A549 (cell line): ENCODE results near the gene GLB1L3. TPM values are rescaled to one million over a fixed set of nuclear protein-coding genes. Genes with fewer than 3 reads are reported as not detected.

Experiments used
- ATAC-seq, 2 experiments: fragments of 200-7000 bp in 1 of 2; fragments of >200 bp in 1 of 2; cut with Nextera tagmentation in 1 of 2; cut with Tn5 transposase in 1 of 2; 3 replicates each; pipeline versions ENCODE4 v1.8.0 to v1.9.1; 2018 to 2020; ENCODE audit warnings: mild to moderate bottlenecking in 1 of 2, moderate library complexity in 1 of 2
- CTCF ChIA-PET: fragments of 300-600 bp; sonication (Branson Sonifier 250); formaldehyde crosslinking; extraction: SDS; loops from one replicate; lab custom pipeline; 2021; ENCODE audit warnings: antibody characterized with exemption, inconsistent platforms; lab: Yijun Ruan, JAX
- POLR2A ChIA-PET: fragments of 350-600 bp; formaldehyde crosslinking; extraction: SDS; loops from one replicate; lab custom pipeline; 2021; ENCODE audit warnings: antibody characterized with exemption, inconsistent platforms; lab: Yijun Ruan, JAX
- DNase-seq, 2 experiments: peaks; one replicate each; pipeline versions ENCODE4 v3.0.0 to v3.0.0-alpha.2; 2011 to 2016; ENCODE audit warnings: low read depth in 1 of 2, low spot score in 1 of 2
- FAIRE-seq: peaks from 2 replicates; lab custom pipeline; 2011; peaks lifted over from hg19 to GRCh38; lab: Jason Lieb, UNC
- H3K27ac ChIP-seq, 2 experiments: fragments of >200 bp; sonication (Bioruptor Twin); formaldehyde crosslinking; 3 replicates each; pipeline ENCODE4 v1.5.1; 2016 to 2017
- H3K4me1 ChIP-seq: fragments of >200 bp; sonication (Bioruptor Twin); formaldehyde crosslinking; 3 replicates; pipeline ENCODE4 v1.6.1; 2016
- H3K4me2 ChIP-seq: fragments of >200 bp; sonication (Bioruptor Twin); formaldehyde crosslinking; 3 replicates; pipeline ENCODE4 v1.6.1; 2016
- H3K4me3 ChIP-seq: fragments of >200 bp; sonication (Bioruptor Twin); formaldehyde crosslinking; 3 replicates; pipeline ENCODE4 v1.5.1; 2016
- H3K9me3 ChIP-seq: fragments of >200 bp; sonication (Bioruptor Twin); formaldehyde crosslinking; 3 replicates; pipeline ENCODE4 v1.6.1; 2016
- CHD2 ChIP-seq: fragments of 150-350 bp; IDR thresholded peaks from 2 replicates; pipeline ENCODE4 v1.6.1; 2014; ENCODE audit warnings: low read length; ENCODE audit not compliant: partially characterized antibody
- ESRRA ChIP-seq: fragments of 150-350 bp; IDR thresholded peaks from 2 replicates; pipeline ENCODE4 v1.6.1; 2014; ENCODE audit warnings: mild to moderate bottlenecking, low read length, borderline replicate concordance
- FOSL2 ChIP-seq, 2 experiments: fragments of 450-650 bp in 1 of 2; fragments of >200 bp in 1 of 2; sonication (Bioruptor Twin) in 1 of 2; formaldehyde crosslinking; IDR thresholded peaks; 2 replicates each; pipeline versions ENCODE4 v1.5.0 to v1.6.1; 2016 to 2020; ENCODE audit warnings: mild to moderate bottlenecking in 1 of 2, moderate library complexity in 1 of 2
- GATA3 ChIP-seq: IDR thresholded peaks from 2 replicates; pipeline ENCODE4 v1.6.1; 2012; ENCODE audit warnings: borderline replicate concordance
- HDAC2 ChIP-seq: fragments of 200-600 bp; sonication (generic); IDR thresholded peaks from 2 replicates; pipeline ENCODE4 v1.6.1; 2016
- HEYL ChIP-seq: fragments of 250-450 bp; sonication (Bioruptor Pico); IDR thresholded peaks from 2 replicates; pipeline ENCODE4 v1.8.0; 2021; ENCODE audit warnings: mild to moderate bottlenecking, moderate library complexity
- KDM1A ChIP-seq: fragments of 200-600 bp; sonication (generic); IDR thresholded peaks from 2 replicates; pipeline ENCODE4 v1.6.1; 2016; ENCODE audit warnings: low read depth, mild to moderate bottlenecking
- KDM5A ChIP-seq: fragments of 200-600 bp; sonication (generic); IDR thresholded peaks from 2 replicates; pipeline ENCODE4 v1.6.1; 2016; ENCODE audit warnings: antibody characterized with exemption, mild to moderate bottlenecking
- MAFK ChIP-seq: fragments of 450-650 bp; IDR thresholded peaks from 2 replicates; pipeline ENCODE4 v1.6.1; 2014; ENCODE audit not compliant: partially characterized antibody
- MYC ChIP-seq: IDR thresholded peaks from 2 replicates; pipeline ENCODE4 v1.6.1; 2012; ENCODE audit warnings: mild to moderate bottlenecking, inconsistent platforms, low read length, improper control_type of control experiment, borderline replicate concordance
- NFE2L2 ChIP-seq: fragments of 150-350 bp; conservative IDR thresholded peaks from 2 replicates; pipeline ENCODE4 v1.6.1; 2014; ENCODE audit warnings: low read length
- NPAS2 ChIP-seq: fragments of 250-450 bp; sonication (Bioruptor Pico); IDR thresholded peaks from 2 replicates; pipeline ENCODE4 v1.8.0; 2022; ENCODE audit warnings: mild to moderate bottlenecking, moderate library complexity, borderline replicate concordance
- NR3C1 ChIP-seq: fragments of >200 bp; sonication (Bioruptor Twin); formaldehyde crosslinking; IDR thresholded peaks from 3 replicates; pipeline ENCODE4 v1.6.1; 2017
- RAD21 ChIP-seq, 2 experiments: fragments of >200 bp in 1 of 2; sonication (Bioruptor Twin) in 1 of 2; formaldehyde crosslinking in 1 of 2; IDR thresholded peaks in 1 of 2; conservative IDR thresholded peaks in 1 of 2; 2 replicates in 1 of 2; 3 replicates in 1 of 2; pipeline ENCODE4 v1.6.1; 2012 to 2018; ENCODE audit warnings: inconsistent platforms in 1 of 2
- RNF2 ChIP-seq: fragments of 200-600 bp; sonication (generic); IDR thresholded peaks from 2 replicates; pipeline ENCODE4 v1.6.1; 2016; ENCODE audit warnings: low read depth, mild to moderate bottlenecking, antibody characterized with exemption, moderate library complexity, borderline replicate concordance
- SREBF2 ChIP-seq: fragments of 450-650 bp; IDR thresholded peaks from 2 replicates; pipeline ENCODE4 v1.6.1; 2014; ENCODE audit warnings: mild to moderate bottlenecking, moderate library complexity
- TFCP2L1 ChIP-seq: fragments of 250-450 bp; sonication (Bioruptor Pico); IDR thresholded peaks from 2 replicates; pipeline ENCODE4 v1.5.0; 2021; ENCODE audit warnings: mild to moderate bottlenecking
- ZFP36 ChIP-seq: fragments of 450-650 bp; IDR thresholded peaks from 2 replicates; pipeline ENCODE4 v1.6.1; 2014; ENCODE audit warnings: borderline replicate concordance; ENCODE audit not compliant: partially characterized antibody
- WGBS: methylation state at CpG from one replicate; pipeline ENCODE4 v1.1.6; 2017; ENCODE audit errors: missing lambda C conversion rate; 5-methylcytosine and 5-hydroxymethylcytosine counted together
- polyA plus RNA-seq, 4 experiments: library from polyadenylated mRNA; depleted of rRNA in 3 of 4; stranded (reverse); fragments of >200 nt; fragmentation: RNase III in 1 of 4; extraction: RNeasy Plus Mini Kit Qiagen cat#74134 plus additional on column Dnase treatment in 1 of 4; gene quantifications; 2 replicates in 3 of 4; 3 replicates in 1 of 4; pipeline ENCODE4 v1.2.3, GENCODE V29; 2011 to 2017
- TF ChIP-seq, protein P1 (sequence below): fragments of 250-450 bp; sonication (Bioruptor Pico); IDR thresholded peaks from 2 replicates; pipeline ENCODE4 v1.5.0; 2020; ENCODE audit warnings: low read depth, mild to moderate bottlenecking, moderate library complexity
- TF ChIP-seq, protein P2 (sequence below): IDR thresholded peaks from 2 replicates; pipeline ENCODE4 v1.6.1; 2012
- TF ChIP-seq, protein P3 (sequence below): fragments of 150-350 bp; IDR thresholded peaks from 2 replicates; pipeline ENCODE4 v1.6.1; 2014; ENCODE audit warnings: low read depth, mild to moderate bottlenecking, low read length
- TF ChIP-seq, protein P4 (sequence below): fragments of >200 bp; sonication (Bioruptor Twin); formaldehyde crosslinking; IDR thresholded peaks from 3 replicates; pipeline ENCODE4 v1.5.1; 2016
- TF ChIP-seq, protein P5 (sequence below): fragments of >200 bp; sonication (Bioruptor Twin); formaldehyde crosslinking; IDR thresholded peaks from 2 replicates; pipeline ENCODE4 v1.6.1; 2016

The GLB1L3 gene
- polyA plus RNA-seq, 2 of the 4 experiments (the other 2 are of a cell fraction) = not detected

DNA sequence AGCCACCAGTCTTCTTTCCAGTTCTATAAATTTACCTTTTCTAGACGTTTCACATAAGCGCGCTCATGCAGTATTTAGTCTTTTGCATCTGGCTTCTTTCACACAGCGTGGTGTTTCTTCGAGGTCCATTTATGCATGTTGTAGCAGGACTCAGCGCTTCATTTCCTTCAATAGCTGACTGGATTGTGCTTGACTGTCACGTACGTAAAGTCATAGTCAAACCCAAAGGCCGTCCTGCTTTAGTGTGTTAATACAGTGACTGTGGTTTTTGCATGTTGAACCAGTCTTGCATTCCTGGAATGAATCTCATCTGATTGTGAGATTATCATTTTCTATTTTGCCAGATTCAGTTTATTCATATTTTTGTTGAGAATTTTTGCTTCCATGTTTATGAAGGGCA lies 18.5 kb downstream of the GLB1L3 start:
- ATAC-seq (no peak), DNase-seq (no peak), FAIRE-seq (no peak)
- 23% methylated on average over 9 of the region's 9 CpGs for WGBS
- no peak for TF ChIP-seq SREBF2
- TF ChIP-seq, protein P1, sequence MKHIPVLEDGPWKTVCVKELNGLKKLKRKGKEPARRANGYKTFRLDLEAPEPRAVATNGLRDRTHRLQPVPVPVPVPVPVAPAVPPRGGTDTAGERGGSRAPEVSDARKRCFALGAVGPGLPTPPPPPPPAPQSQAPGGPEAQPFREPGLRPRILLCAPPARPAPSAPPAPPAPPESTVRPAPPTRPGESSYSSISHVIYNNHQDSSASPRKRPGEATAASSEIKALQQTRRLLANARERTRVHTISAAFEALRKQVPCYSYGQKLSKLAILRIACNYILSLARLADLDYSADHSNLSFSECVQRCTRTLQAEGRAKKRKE (CRISPR knock-in tag) = no peak
- TF ChIP-seq FOSL2 (IDR thresholded peaks at IDR 0.05) = no peak
- no peak for TF ChIP-seq FOSL2 (CRISPR knock-in tag; IDR thresholded peaks at IDR 0.05)
- H3K9me3 ChIP-seq = no peaks in the 10 kb centered on the region
- no peak overlapping the region for H3K4me2 ChIP-seq
- ChIA-PET POLR2A (no interaction called here), CTCF (no interaction called here)
- H3K27ac ChIP-seq = no peak overlapping the region
- H3K4me3 ChIP-seq = no peak overlapping the region
- H3K4me1 ChIP-seq = no peaks in the 10 kb centered on the region

DNA sequence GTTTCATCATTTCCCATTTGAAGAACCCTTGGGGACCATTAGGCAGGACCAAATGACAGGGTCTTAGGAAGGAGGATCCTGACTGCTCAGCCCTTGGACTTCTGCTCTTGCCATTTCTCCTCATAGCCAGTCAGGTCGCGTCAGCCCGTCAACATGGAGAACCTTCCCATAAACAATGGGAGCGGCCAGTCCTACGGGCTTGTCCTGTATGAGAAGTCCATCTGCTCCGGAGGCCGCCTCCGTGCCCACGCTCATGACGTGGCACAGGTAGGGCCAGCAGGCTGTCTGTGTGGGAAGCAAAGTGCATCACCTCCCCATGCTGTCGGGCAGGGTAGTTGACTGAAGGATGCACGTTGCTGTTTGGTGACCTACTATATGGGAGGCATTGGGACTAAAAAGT lies 36.0 kb downstream of the GLB1L3 start:
- FAIRE-seq (no peak), DNase-seq (no peak), ATAC-seq (no peak)
- H3K4me1 ChIP-seq = no peaks in the 10 kb centered on the region
- no peaks in the 10 kb centered on the region for H3K9me3 ChIP-seq
- POLR2A ChIA-PET = no interaction called here
- H3K4me3 ChIP-seq = no peak overlapping the region
- no peak overlapping the region for H3K4me2 ChIP-seq
- 66% methylated on average over 4 of the region's 12 CpGs for WGBS
- CTCF ChIA-PET = no interaction called here
- H3K27ac ChIP-seq = no peak overlapping the region
- TF ChIP-seq, protein P2, sequence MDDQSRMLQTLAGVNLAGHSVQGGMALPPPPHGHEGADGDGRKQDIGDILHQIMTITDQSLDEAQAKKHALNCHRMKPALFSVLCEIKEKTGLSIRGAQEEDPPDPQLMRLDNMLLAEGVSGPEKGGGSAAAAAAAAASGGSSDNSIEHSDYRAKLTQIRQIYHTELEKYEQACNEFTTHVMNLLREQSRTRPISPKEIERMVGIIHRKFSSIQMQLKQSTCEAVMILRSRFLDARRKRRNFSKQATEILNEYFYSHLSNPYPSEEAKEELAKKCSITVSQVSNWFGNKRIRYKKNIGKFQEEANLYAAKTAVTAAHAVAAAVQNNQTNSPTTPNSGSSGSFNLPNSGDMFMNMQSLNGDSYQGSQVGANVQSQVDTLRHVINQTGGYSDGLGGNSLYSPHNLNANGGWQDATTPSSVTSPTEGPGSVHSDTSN = no peak
- TF ChIP-seq, protein P3, sequence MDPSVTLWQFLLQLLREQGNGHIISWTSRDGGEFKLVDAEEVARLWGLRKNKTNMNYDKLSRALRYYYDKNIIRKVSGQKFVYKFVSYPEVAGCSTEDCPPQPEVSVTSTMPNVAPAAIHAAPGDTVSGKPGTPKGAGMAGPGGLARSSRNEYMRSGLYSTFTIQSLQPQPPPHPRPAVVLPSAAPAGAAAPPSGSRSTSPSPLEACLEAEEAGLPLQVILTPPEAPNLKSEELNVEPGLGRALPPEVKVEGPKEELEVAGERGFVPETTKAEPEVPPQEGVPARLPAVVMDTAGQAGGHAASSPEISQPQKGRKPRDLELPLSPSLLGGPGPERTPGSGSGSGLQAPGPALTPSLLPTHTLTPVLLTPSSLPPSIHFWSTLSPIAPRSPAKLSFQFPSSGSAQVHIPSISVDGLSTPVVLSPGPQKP = no peak
- no peak for TF ChIP-seq NPAS2
- TF ChIP-seq, protein P4, sequence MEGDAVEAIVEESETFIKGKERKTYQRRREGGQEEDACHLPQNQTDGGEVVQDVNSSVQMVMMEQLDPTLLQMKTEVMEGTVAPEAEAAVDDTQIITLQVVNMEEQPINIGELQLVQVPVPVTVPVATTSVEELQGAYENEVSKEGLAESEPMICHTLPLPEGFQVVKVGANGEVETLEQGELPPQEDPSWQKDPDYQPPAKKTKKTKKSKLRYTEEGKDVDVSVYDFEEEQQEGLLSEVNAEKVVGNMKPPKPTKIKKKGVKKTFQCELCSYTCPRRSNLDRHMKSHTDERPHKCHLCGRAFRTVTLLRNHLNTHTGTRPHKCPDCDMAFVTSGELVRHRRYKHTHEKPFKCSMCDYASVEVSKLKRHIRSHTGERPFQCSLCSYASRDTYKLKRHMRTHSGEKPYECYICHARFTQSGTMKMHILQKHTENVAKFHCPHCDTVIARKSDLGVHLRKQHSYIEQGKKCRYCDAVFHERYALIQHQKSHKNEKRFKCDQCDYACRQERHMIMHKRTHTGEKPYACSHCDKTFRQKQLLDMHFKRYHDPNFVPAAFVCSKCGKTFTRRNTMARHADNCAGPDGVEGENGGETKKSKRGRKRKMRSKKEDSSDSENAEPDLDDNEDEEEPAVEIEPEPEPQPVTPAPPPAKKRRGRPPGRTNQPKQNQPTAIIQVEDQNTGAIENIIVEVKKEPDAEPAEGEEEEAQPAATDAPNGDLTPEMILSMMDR = no peak
- TF ChIP-seq HDAC2 = no peak
- TF ChIP-seq ZFP36 = no peak

DNA sequence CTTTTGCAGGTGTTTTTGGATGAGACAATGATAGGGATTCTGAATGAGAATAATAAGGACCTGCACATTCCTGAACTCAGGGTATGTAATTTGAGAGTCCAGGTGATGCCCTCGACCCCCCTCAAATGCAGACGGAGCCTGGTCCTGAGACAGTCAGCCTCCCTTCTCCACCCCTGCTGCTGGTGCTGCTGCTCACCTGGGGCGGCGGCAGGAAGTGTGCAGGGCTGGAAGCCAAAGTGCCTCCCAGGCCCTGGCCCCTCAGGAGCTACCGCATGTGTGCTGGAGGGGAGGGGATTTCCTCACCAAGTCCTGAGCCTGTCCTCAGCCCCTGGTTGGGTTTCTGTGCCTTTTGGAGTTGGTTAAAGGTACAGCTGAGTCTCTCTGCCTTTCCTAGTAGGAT lies 36.6 kb downstream of the GLB1L3 start:
- Histone ChIP-seq H3K4me1 (no peaks in the 10 kb centered on the region), H3K9me3 (no peaks in the 10 kb centered on the region), H3K4me2 (no peak overlapping the region), H3K4me3 (no peak overlapping the region), H3K27ac (no peak overlapping the region)
- no peak for FAIRE-seq
- WGBS = 0% methylated on average over 1 of the region's 5 CpGs
- no peak for DNase-seq
- CTCF ChIA-PET = no interaction called here
- TF ChIP-seq, protein P5, sequence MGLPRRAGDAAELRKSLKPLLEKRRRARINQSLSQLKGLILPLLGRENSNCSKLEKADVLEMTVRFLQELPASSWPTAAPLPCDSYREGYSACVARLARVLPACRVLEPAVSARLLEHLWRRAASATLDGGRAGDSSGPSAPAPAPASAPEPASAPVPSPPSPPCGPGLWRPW = no peak
- TF ChIP-seq RAD21 (conservative IDR thresholded peaks at IDR 0.05 in 1 of 2, IDR thresholded peaks at IDR 0.05 in 1 of 2) = no peak
- no peak for TF ChIP-seq KDM5A
- TF ChIP-seq NFE2L2 = no peak
- TF ChIP-seq MYC = no peak
- TF ChIP-seq ESRRA = no peak
- TF ChIP-seq CHD2 = no peak
- no peak for TF ChIP-seq NR3C1
- no peak for TF ChIP-seq RNF2
- TF ChIP-seq TFCP2L1 (CRISPR knock-in tag) = no peak
- TF ChIP-seq, protein P3 = no peak
- no peak for TF ChIP-seq MAFK
- no peak for TF ChIP-seq KDM1A
- TF ChIP-seq HEYL (CRISPR knock-in tag) = no peak
- no peak for TF ChIP-seq GATA3
- no peak for ATAC-seq
- POLR2A ChIA-PET = no interaction called here
